ENCODE measurements around the gene CFAP58. TPM values are rescaled to one million over a fixed set of nuclear protein-coding genes. Genes with fewer than 3 reads are reported as not detected.

The CFAP58 gene
- total and polyA plus RNA-seq, 2 donors (not counting 3 experiments of a cell fraction or from before 2014, with no cell fraction given) = 0.07 to 0.29 TPM

GRCh38 chr10:104347295-104348045, 6.2 kb upstream of the CFAP58 start:
- no peak for FAIRE-seq
- BruUV-seq (replicated peaks) = no TSS peak
- Histone ChIP-seq H4K20me1 (replicated peaks; ENCODE audit: control insufficient read depth, extremely low read depth, insufficient read depth, low read length) (no peaks in the 10 kb centered on the region), H3K9me3 (replicated peaks; ENCODE audit: control insufficient read depth, insufficient read depth, low read length) (no peaks in the 10 kb centered on the region), H3K4me3 (replicated peaks in 1 of 3; ENCODE audit: insufficient read depth in 1 of 3, low read depth in 1 of 3, low read length in 3 of 3) (no peak overlapping the region), H2AFZ (ENCODE audit: low read depth, low read length) (no peak overlapping the region), H3K79me2 (ENCODE audit: control insufficient read depth, insufficient read depth, low read length) (no peaks in the 10 kb centered on the region), H3K36me3 (ENCODE audit: control insufficient read depth in 2 of 2, extremely low read depth in 1 of 2, insufficient read depth in 2 of 2, low read length in 2 of 2) (no peaks in the 10 kb centered on the region), H3K27ac (ENCODE audit: insufficient read depth, low read depth, low read length) (no peak overlapping the region), H3K9me1 (replicated peaks; ENCODE audit: control insufficient read depth, extremely low read depth, insufficient read depth, low read length) (no peaks in the 10 kb centered on the region), H3K9ac (replicated peaks; ENCODE audit: extremely low read depth, insufficient read depth, low read length) (no peak overlapping the region), H3K4me1 (ENCODE audit: control insufficient read depth, extremely low read depth, insufficient read depth, low read length) (peaks cover 17% of the 10 kb centered on the region), H3K27me3 (ENCODE audit: control insufficient read depth in 2 of 2, insufficient read depth in 2 of 2, low read length in 2 of 2) (no peaks in the 10 kb centered on the region), H3K4me2 (ENCODE audit: insufficient read depth, low read length) (no peak overlapping the region)
- CTCF ChIA-PET = interaction anchor here (1.2 to 5.4 kb wide), 7 partner anchors 9 to 226 kb away, joined by 3 to 107 read pairs (median 9); partner anchors contain the start of genes ITPRIP and SFR1
- intact Hi-C loops (cut with micrococcal nuclease) (no loop called here), dilution Hi-C loops (cut with MboI; ENCODE audit: extremely low pct_ligation_motif_present, low sequenced_read_pairs) (no loop called here)
- no peak for TF ChIP-seq POLR2AphosphoS5 (IDR thresholded peaks at IDR 0.05; ENCODE audit: insufficient read depth, low read depth, low read length)
- TF ChIP-seq EZH2 (IDR thresholded peaks at IDR 0.05; ENCODE audit: borderline replicate concordance, low read depth, low read length, severe bottlenecking) = no peak
- no peak for TF ChIP-seq GATA2 (IDR thresholded peaks at IDR 0.05; ENCODE audit: insufficient read depth, insufficient read length, low read depth, low read length)
- TF ChIP-seq JUN (IDR thresholded peaks at IDR 0.05; ENCODE audit: borderline replicate concordance, insufficient read depth, insufficient read length, low read depth) = no peak
- TF ChIP-seq POLR2A (IDR thresholded peaks at IDR 0.05; ENCODE audit: low read depth, low read length) = no peak
- TF ChIP-seq FOS (IDR thresholded peaks at IDR 0.05; ENCODE audit: borderline replicate concordance, insufficient read depth, low read length) = no peak
- TF ChIP-seq MYC (IDR thresholded peaks at IDR 0.05; ENCODE audit: low read depth, low read length) = no peak
- POLR2A ChIA-PET = no interaction called here
- no peak for DNase-seq (ENCODE audit: low read depth, low spot score)

DNA sequence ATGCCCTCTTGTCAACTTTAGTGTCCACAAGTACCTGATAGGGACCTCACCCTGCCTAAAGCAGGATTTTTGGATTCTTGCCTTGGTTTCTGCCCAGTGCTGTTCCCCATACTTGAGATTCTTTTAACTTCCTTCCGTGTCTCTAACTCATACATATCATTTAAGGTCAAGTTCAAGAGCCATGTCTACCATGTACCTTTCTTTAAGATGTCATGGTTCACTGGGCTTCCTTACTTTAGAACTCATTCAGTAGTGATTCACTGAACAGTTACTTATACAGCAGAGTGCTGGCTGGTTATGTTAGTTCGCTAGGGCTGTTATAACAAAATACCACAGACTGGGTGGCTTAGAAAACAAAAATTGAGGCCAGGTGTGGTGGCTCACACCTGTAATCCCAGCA, 5.0 kb upstream of the CFAP58 start:
- Histone ChIP-seq H3K9me3 (replicated peaks; ENCODE audit: control insufficient read depth, insufficient read depth, low read length) (no peaks in the 10 kb centered on the region), H3K9me1 (replicated peaks; ENCODE audit: control insufficient read depth, extremely low read depth, insufficient read depth, low read length) (no peaks in the 10 kb centered on the region), H3K4me1 (ENCODE audit: control insufficient read depth, extremely low read depth, insufficient read depth, low read length) (peaks cover 11% of the 10 kb centered on the region), H3K27me3 (ENCODE audit: control insufficient read depth in 2 of 2, insufficient read depth in 2 of 2, low read length in 2 of 2) (no peaks in the 10 kb centered on the region), H3K36me3 (ENCODE audit: control insufficient read depth in 2 of 2, extremely low read depth in 1 of 2, insufficient read depth in 2 of 2, low read length in 2 of 2) (no peaks in the 10 kb centered on the region), H3K27ac (ENCODE audit: insufficient read depth, low read depth, low read length) (no peak overlapping the region), H3K9ac (replicated peaks; ENCODE audit: extremely low read depth, insufficient read depth, low read length) (no peak overlapping the region), H4K20me1 (replicated peaks; ENCODE audit: control insufficient read depth, extremely low read depth, insufficient read depth, low read length) (no peaks in the 10 kb centered on the region), H3K4me2 (ENCODE audit: insufficient read depth, low read length) (no peak overlapping the region), H2AFZ (ENCODE audit: low read depth, low read length) (no peak overlapping the region), H3K4me3 (replicated peaks in 1 of 3; ENCODE audit: insufficient read depth in 1 of 3, low read depth in 1 of 3, low read length in 3 of 3) (no peak overlapping the region), H3K79me2 (ENCODE audit: control insufficient read depth, insufficient read depth, low read length) (no peaks in the 10 kb centered on the region)
- FAIRE-seq = no peak
- ChIA-PET POLR2A (no interaction called here), CTCF (interaction anchor here (1.5 to 5.4 kb wide), 5 partner anchors 10 to 74 kb away, joined by 5 to 107 read pairs (median 17); partner anchors contain the start of gene ITPRIP)
- no TSS peak for BruUV-seq (replicated peaks)
- intact Hi-C loops (cut with micrococcal nuclease) = no loop called here
- TF ChIP-seq EZH2 (IDR thresholded peaks at IDR 0.05; ENCODE audit: borderline replicate concordance, low read depth, low read length, severe bottlenecking) (no peak), MAX (IDR thresholded peaks at IDR 0.05; ENCODE audit: insufficient read depth, insufficient read length) (no peak), FOS (IDR thresholded peaks at IDR 0.05; ENCODE audit: borderline replicate concordance, insufficient read depth, low read length) (no peak)
- dilution Hi-C loops (cut with MboI; ENCODE audit: extremely low pct_ligation_motif_present, low sequenced_read_pairs) = no loop called here
- DNase-seq (ENCODE audit: low read depth, low spot score) = no peak
